Tibial artery (tissue), 4 donors: ENCODE measurements around the gene MS4A13.

ENCODE experiments used
- DNase-seq, 2 donors: peaks; one replicate each; pipeline ENCODE4 v3.0.0-alpha.2; 2019
- H3K27ac ChIP-seq, 2 donors: fragments of 200-600 bp; sonication (generic) in 1 of 2; 1 replicate in 1 of 2; 2 replicates in 1 of 2; pipeline ENCODE4 v1.5.1; 2018 to 2019; ENCODE audit warnings: mild to moderate bottlenecking in 1 of 2
- H3K27me3 ChIP-seq, 2 donors: fragments of 200-600 bp; sonication (generic) in 1 of 2; one replicate each; pipeline versions ENCODE4 v1.5.1 to v1.6.0; 2016 to 2019
- H3K36me3 ChIP-seq, 3 donors: fragments of 200-600 bp; sonication (generic) in 2 of 3; one replicate each; pipeline ENCODE4 v1.5.1; 2016 to 2019; ENCODE audit warnings: mild to moderate bottlenecking in 2 of 3
- H3K4me1 ChIP-seq, 4 donors: fragments of 200-600 bp; sonication (generic) in 2 of 4; 1 replicate in 3 of 4; 2 replicates in 1 of 4; pipeline ENCODE4 v1.5.1; 2016 to 2019
- H3K4me3 ChIP-seq, 2 donors: fragments of 200-600 bp; sonication (generic) in 1 of 2; 1 replicate in 1 of 2; 2 replicates in 1 of 2; pipeline ENCODE4 v1.5.1; 2018 to 2019; ENCODE audit warnings: mild to moderate bottlenecking in 2 of 2
- H3K9me3 ChIP-seq, 3 donors: fragments of 200-600 bp; sonication (generic) in 1 of 3; one replicate each; pipeline ENCODE4 v1.5.1; 2016 to 2019
- intact Hi-C: fragments of 100-400 bp; cut with DNase I; formaldehyde crosslinking; loops from one replicate; pipeline ENCODE4 v1.15.0; 2023; ENCODE audit warnings: low total_unique reads
- TF ChIP-seq, protein P1 (sequence below), 2 experiments: fragments of 200-600 bp in 1 of 2; fragments of 450-650 bp in 1 of 2; IDR thresholded peaks; one replicate each; pipeline ENCODE4 v1.5.1; 2017 to 2019; ENCODE audit warnings: antibody characterized with exemption in 2 of 2, mild to moderate bottlenecking in 1 of 2, moderate library complexity in 1 of 2

The MS4A13 gene

DNA sequence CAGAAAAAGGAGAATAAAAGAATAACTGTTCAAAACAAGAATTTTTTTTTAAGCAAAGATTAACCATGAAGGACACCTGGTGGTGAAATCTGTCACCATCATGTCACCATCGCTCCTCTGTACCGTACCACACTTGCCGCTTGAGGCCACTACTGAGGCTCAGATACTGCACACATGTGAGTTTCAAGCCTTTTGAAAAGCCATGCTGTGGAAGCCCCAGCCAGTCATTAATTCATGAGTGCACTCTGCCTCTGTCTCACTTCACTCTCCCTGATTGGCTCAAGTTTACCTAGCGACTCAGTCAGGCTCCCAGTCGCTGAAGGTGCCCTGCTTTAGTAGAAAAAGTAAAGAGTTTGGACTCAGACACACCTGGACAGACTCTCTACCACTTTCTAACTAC, 29.2 kb upstream of the MS4A13 start:
- Histone ChIP-seq H3K4me3 (no peak overlapping the region), H3K4me1 (no peaks in the 10 kb centered on the region), H3K9me3 (no peaks in the 10 kb centered on the region), H3K36me3 (no peaks in the 10 kb centered on the region), H3K27ac (no peak overlapping the region), H3K27me3 (no peaks in the 10 kb centered on the region)
- intact Hi-C loops = no loop called here
- DNase-seq = no peak
- TF ChIP-seq, protein P1, sequence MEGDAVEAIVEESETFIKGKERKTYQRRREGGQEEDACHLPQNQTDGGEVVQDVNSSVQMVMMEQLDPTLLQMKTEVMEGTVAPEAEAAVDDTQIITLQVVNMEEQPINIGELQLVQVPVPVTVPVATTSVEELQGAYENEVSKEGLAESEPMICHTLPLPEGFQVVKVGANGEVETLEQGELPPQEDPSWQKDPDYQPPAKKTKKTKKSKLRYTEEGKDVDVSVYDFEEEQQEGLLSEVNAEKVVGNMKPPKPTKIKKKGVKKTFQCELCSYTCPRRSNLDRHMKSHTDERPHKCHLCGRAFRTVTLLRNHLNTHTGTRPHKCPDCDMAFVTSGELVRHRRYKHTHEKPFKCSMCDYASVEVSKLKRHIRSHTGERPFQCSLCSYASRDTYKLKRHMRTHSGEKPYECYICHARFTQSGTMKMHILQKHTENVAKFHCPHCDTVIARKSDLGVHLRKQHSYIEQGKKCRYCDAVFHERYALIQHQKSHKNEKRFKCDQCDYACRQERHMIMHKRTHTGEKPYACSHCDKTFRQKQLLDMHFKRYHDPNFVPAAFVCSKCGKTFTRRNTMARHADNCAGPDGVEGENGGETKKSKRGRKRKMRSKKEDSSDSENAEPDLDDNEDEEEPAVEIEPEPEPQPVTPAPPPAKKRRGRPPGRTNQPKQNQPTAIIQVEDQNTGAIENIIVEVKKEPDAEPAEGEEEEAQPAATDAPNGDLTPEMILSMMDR (IDR thresholded peaks at IDR 0.05) = no peak

DNA sequence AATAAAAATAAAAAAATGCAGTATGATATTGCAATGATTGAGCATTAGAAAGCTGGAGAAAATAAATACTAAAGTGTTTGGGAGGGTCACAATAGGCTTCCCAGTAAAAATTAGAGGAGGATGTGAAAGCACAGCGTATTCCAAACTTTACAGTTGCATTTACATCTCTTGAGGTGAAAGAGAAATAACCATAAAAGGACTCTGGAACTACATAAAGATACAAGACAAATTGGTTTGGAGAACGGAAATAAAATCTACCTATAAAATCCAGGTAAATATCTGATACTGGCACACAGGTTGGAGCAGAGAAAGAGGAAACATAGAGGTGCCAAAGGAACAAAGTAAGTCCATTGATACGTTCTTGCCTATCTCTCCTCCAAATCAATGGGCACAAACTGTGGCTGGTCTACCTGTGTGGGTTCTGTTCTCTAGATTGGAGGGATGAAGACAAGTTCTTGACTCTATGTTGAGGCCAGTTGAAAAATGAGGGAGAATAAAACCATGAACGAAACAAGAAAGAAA, 22.6 kb upstream of the MS4A13 start, which contains the start of gene MS4A12:
Gene MS4A12, plus strand, starts transcription at position 291 of the 522 bp plus-strand sequence. CDS start 4,541 bp downstream, outside the sequence.
- H3K27me3 ChIP-seq = no peaks in the 10 kb centered on the region
- H3K36me3 ChIP-seq = no peaks in the 10 kb centered on the region
- TF ChIP-seq, protein P1 (IDR thresholded peaks at IDR 0.05) = no peak
- no peaks in the 10 kb centered on the region for H3K9me3 ChIP-seq
- no peak within 1 kb of the TSS for H3K4me3 ChIP-seq
- H3K27ac ChIP-seq = no peak within 1 kb of the TSS
- H3K4me1 ChIP-seq = no peaks in the 10 kb centered on the region
- DNase-seq = no peak
- intact Hi-C loops = no loop called here

DNA sequence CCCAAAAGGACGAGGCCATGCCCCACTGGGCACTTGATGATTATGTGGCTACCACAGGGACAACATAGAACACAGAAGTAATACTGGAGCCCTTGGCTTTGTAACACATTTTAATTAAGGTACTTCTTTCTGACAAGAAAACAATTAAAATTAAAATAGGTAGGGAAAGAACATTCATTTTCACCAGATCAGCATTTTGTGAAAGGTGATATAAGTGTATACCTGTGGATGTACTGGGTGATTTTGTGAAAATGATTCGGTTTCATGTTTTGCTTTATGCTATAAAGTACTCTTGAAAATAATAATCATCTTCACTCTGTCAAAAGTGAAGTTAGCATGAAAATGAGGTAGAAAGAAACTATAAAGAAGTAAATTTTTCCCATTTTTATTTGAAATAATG, 21.7 kb upstream of the MS4A13 start:
- Histone ChIP-seq H3K27me3 (no peaks in the 10 kb centered on the region), H3K9me3 (no peaks in the 10 kb centered on the region), H3K4me1 (no peaks in the 10 kb centered on the region), H3K4me3 (no peak overlapping the region), H3K36me3 (no peaks in the 10 kb centered on the region), H3K27ac (no peak overlapping the region)
- intact Hi-C loops = no loop called here
- TF ChIP-seq, protein P1 (IDR thresholded peaks at IDR 0.05) = no peak
- DNase-seq = no peak

DNA sequence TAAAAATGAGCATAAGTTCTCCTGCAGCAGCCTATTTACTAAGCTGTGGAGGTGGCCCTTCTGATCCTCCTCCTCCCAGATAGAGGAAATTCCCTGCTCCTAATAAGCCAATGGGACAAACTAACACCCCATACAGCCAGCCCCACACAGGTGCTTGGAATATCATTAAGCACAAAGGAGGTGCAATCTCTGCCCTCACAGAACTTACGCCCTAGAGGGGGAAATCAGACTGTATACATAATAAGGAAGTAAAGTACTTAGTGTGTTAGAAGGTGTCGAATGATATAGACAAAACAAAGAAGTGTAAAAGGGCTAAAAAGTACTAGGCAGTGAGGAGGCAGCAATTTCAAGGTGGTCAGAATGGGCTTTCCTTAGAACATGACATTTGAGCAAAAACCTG, 16.8 kb upstream of the MS4A13 start:
- no peaks in the 10 kb centered on the region for H3K9me3 ChIP-seq
- intact Hi-C loops = no loop called here
- no peak overlapping the region for H3K27ac ChIP-seq

DNA sequence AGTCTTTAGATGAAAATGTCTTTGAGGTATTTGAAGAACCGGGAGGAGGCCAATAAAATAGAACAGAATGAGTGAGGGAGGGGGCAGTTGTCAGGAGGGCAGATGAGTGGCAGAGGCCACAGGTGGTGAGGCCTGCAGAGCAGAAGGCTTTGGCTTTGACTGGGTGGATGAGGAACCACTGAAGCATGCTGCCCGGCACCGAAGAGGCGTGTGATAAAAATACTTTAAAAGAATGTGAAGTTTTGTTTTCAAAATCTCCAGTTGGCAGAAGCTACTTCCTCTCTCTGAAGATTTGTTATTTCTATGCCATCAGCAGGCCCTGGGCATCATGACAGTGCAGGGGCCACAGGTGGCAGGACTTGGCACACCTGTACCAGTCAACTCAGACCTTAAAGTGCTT, 16.3 kb upstream of the MS4A13 start:
- Histone ChIP-seq H3K4me3 (no peak overlapping the region), H3K9me3 (no peaks in the 10 kb centered on the region), H3K36me3 (no peaks in the 10 kb centered on the region), H3K27ac (no peak overlapping the region), H3K4me1 (no peaks in the 10 kb centered on the region), H3K27me3 (no peaks in the 10 kb centered on the region)
- intact Hi-C loops = no loop called here
- TF ChIP-seq, protein P1 (IDR thresholded peaks at IDR 0.05) = no peak
- DNase-seq = peak in 1 of 2 donors; percentile 28

More for the DNA sequence above, 16.8 kb upstream of the MS4A13 start:
- Histone ChIP-seq H3K4me1 (no peaks in the 10 kb centered on the region), H3K36me3 (no peaks in the 10 kb centered on the region), H3K27me3 (no peaks in the 10 kb centered on the region), H3K4me3 (no peak overlapping the region)
- TF ChIP-seq, protein P1 (IDR thresholded peaks at IDR 0.05) = no peak
- no peak for DNase-seq
